Non-pigmented ciliary epithelial cell (primary cell): ENCODE data around the gene MIDN.

Experiments used
- DNase-seq: peaks from one replicate; pipeline ENCODE4 v3.0.0-alpha.2; 2010; ENCODE audit warnings: low read depth

The MIDN gene

GRCh38 chr19:1283207-1283916 is 35.0 kb downstream of the MIDN start:
- DNase-seq, result no peak

GRCh38 chr19:1283917-1284292 is 35.5 kb downstream of the MIDN start:
- DNase-seq, result no peak

GRCh38 chr19:1284293-1284978 is 36.1 kb downstream of the MIDN start:
- DNase-seq, result no peak

GRCh38 chr19:1284979-1285736 is 36.8 kb downstream of the MIDN start:
- no peak for DNase-seq

- no peak for DNase-seq
Measured at GRCh38 chr19:1285737-1286360, 37.5 kb downstream of the MIDN start, which contains the start of gene EFNA2. EFNA2 (plus strand) TSS chr19:1285873; CDS start chr19:1286169, 296 bp downstream.

GRCh38 chr19:1286487-1287353 is 38.3 kb downstream of the MIDN start:
- no peak for DNase-seq

GRCh38 chr19:1287354-1288225 is 39.2 kb downstream of the MIDN start:
- no peak for DNase-seq

GRCh38 chr19:1288226-1288612 is 39.8 kb downstream of the MIDN start:
- no peak for DNase-seq

GRCh38 chr19:1288833-1289685 is 40.7 kb downstream of the MIDN start:
- DNase-seq, result no peak

GRCh38 chr19:1289686-1290025 is 41.3 kb downstream of the MIDN start:
- DNase-seq, result no peak

- no peak for DNase-seq
Measured at GRCh38 chr19:1290196-1290702, 41.9 kb downstream of the MIDN start.

GRCh38 chr19:1290703-1291651 is 42.6 kb downstream of the MIDN start:
- no peak for DNase-seq

GRCh38 chr19:1291761-1292418 is 43.5 kb downstream of the MIDN start:
- no peak for DNase-seq

- no peak for DNase-seq
Measured at GRCh38 chr19:1292419-1293151, 44.2 kb downstream of the MIDN start.

GRCh38 chr19:1293782-1294604 is 45.6 kb downstream of the MIDN start:
- no peak for DNase-seq

- no peak for DNase-seq
Measured at GRCh38 chr19:1294688-1295087, 46.3 kb downstream of the MIDN start.
